Gastrocnemius medialis (tissue), 4 donors: ENCODE data around the gene ACVR1C. TPM values are rescaled to one million over a fixed set of nuclear protein-coding genes. Genes with fewer than 3 reads are reported as not detected.

Experiments used
- ATAC-seq, 2 donors: fragments of 150-250 bp; one replicate each; pipeline ENCODE4 v1.9.1; 2016
- DNase-seq, 2 donors: peaks; one replicate each; pipeline ENCODE4 v3.0.0-alpha.2; 2019
- H3K27ac ChIP-seq, 4 donors: fragments of 200-600 bp; sonication (generic); 1 replicate in 1 of 4; 2 replicates in 3 of 4; pipeline ENCODE4 v1.5.1; 2016 to 2018; ENCODE audit warnings: mild to moderate bottlenecking in 2 of 4, moderate library complexity in 1 of 4
- H3K27me3 ChIP-seq, 3 donors: fragments of 200-600 bp; sonication (generic) in 2 of 3; 1 replicate in 1 of 3; 2 replicates in 2 of 3; pipeline versions ENCODE4 v1.5.1 to v1.6.0; 2016 to 2019; ENCODE audit warnings: mild to moderate bottlenecking in 1 of 3, moderate library complexity in 1 of 3
- H3K36me3 ChIP-seq, 2 donors: fragments of 200-600 bp; sonication (generic) in 1 of 2; one replicate each; pipeline ENCODE4 v1.5.1; 2017 to 2018
- H3K4me1 ChIP-seq, 2 donors: fragments of 200-600 bp; sonication (generic) in 1 of 2; one replicate each; pipeline ENCODE4 v1.5.1; 2016 to 2017; ENCODE audit warnings: mild to moderate bottlenecking in 2 of 2
- H3K4me3 ChIP-seq, 4 donors: fragments of 200-600 bp; sonication (generic) in 3 of 4; 1 replicate in 1 of 4; 2 replicates in 3 of 4; pipeline ENCODE4 v1.5.1; 2016 to 2019; ENCODE audit warnings: mild to moderate bottlenecking in 2 of 4
- H3K9me3 ChIP-seq, 3 donors: fragments of 200-600 bp; sonication (generic) in 2 of 3; 1 replicate in 1 of 3; 2 replicates in 2 of 3; pipeline ENCODE4 v1.5.1; 2016 to 2019
- CTCF ChIP-seq, 5 experiments: fragments of 450-650 bp in 3 of 5; fragments of 200-600 bp in 2 of 5; sonication (generic) in 2 of 5; IDR thresholded peaks in 4 of 5; conservative IDR thresholded peaks in 1 of 5; 1 replicate in 4 of 5; 2 replicates in 1 of 5; pipeline ENCODE4 v1.5.1; 2016 to 2019; ENCODE audit warnings: antibody characterized with exemption in 5 of 5, mild to moderate bottlenecking in 3 of 5, moderate library complexity in 3 of 5
- POLR2A ChIP-seq, 2 donors: fragments of 450-650 bp; IDR thresholded peaks; one replicate each; pipeline ENCODE4 v1.6.1; 2017; ENCODE audit warnings: antibody characterized with exemption in 2 of 2, mild to moderate bottlenecking in 2 of 2, moderate library complexity in 2 of 2
- in situ Hi-C, 4 donors: fragments of 200-750 bp; cut with MboI; loops; one replicate each; pipeline versions ENCODE4 v1.15.0 to v1.8.0; 2017; ENCODE audit warnings: low sequenced_read_pairs in 4 of 4
- intact Hi-C: fragments of 100-400 bp; cut with DNase I; formaldehyde crosslinking; loops from one replicate; pipeline ENCODE4 v1.15.1; 2023; ENCODE audit warnings: low total_unique reads
- total RNA-seq, 4 donors: library from RNA; depleted of rRNA; stranded (reverse); fragments of >200 nt; gene quantifications; one replicate each; pipeline versions ENCODE4 v1.1.0 to v1.2.3, GENCODE V29; 2016

The ACVR1C gene
- total RNA-seq, 4 donors from 2014 or later: 0.46 to 2.1 (median 0.90) TPM

GRCh38 chr2:157559061-157559460 is 69.6 kb downstream of the ACVR1C start:
- TF ChIP-seq CTCF (IDR thresholded peaks at IDR 0.05 in 4 of 5, conservative IDR thresholded peaks at IDR 0.05 in 1 of 5) (no peak), POLR2A (IDR thresholded peaks at IDR 0.05) (no peak)
- no peak for ATAC-seq
- in situ Hi-C loops: no loop called here

GRCh38 chr2:157557770-157558169 is 70.9 kb downstream of the ACVR1C start:
- DNase-seq (no peak), ATAC-seq (no peak)
- intact Hi-C loops (no loop called here), in situ Hi-C loops (no loop called here)
- Histone ChIP-seq H3K4me1 (no peaks in the 10 kb centered on the region), H3K27me3 (no peaks in the 10 kb centered on the region), H3K4me3 (no peak overlapping the region), H3K9me3 (no peaks in the 10 kb centered on the region), H3K36me3 (no peaks in the 10 kb centered on the region), H3K27ac (no peak overlapping the region)
- TF ChIP-seq POLR2A (IDR thresholded peaks at IDR 0.05): no peak
- no peak for TF ChIP-seq CTCF (IDR thresholded peaks at IDR 0.05 in 4 of 5, conservative IDR thresholded peaks at IDR 0.05 in 1 of 5)

More at GRCh38 chr2:157559061-157559460, 69.6 kb downstream of the ACVR1C start:
- Histone ChIP-seq H3K27me3 (no peaks in the 10 kb centered on the region), H3K27ac (no peak overlapping the region), H3K4me3 (no peak overlapping the region), H3K36me3 (no peaks in the 10 kb centered on the region), H3K4me1 (no peaks in the 10 kb centered on the region), H3K9me3 (no peaks in the 10 kb centered on the region)
- intact Hi-C loops: no loop called here
- DNase-seq: no peak

GRCh38 chr2:157540102-157540501 is 88.6 kb downstream of the ACVR1C start:
- in situ Hi-C loops (no loop called here), intact Hi-C loops (no loop called here)
- no peak for ATAC-seq
- Histone ChIP-seq H3K27me3 (no peaks in the 10 kb centered on the region), H3K9me3 (no peaks in the 10 kb centered on the region), H3K36me3 (no peaks in the 10 kb centered on the region), H3K4me1 (no peaks in the 10 kb centered on the region), H3K4me3 (no peak overlapping the region), H3K27ac (no peak overlapping the region)
- DNase-seq: no peak
- TF ChIP-seq POLR2A (IDR thresholded peaks at IDR 0.05): no peak
- TF ChIP-seq CTCF (IDR thresholded peaks at IDR 0.05 in 4 of 5, conservative IDR thresholded peaks at IDR 0.05 in 1 of 5): no peak

GRCh38 chr2:157538064-157538463 is 90.6 kb downstream of the ACVR1C start:
- intact Hi-C loops: no loop called here

More at GRCh38 chr2:157538064-157538463, 90.6 kb downstream of the ACVR1C start:
- ATAC-seq: no peak
- in situ Hi-C loops: no loop called here
- H3K36me3 ChIP-seq: no peaks in the 10 kb centered on the region
- H3K27ac ChIP-seq: no peak overlapping the region
- no peak for DNase-seq
- H3K4me1 ChIP-seq: no peaks in the 10 kb centered on the region
- no peaks in the 10 kb centered on the region for H3K9me3 ChIP-seq
- H3K4me3 ChIP-seq: no peak overlapping the region
- H3K27me3 ChIP-seq: no peaks in the 10 kb centered on the region
- TF ChIP-seq POLR2A (IDR thresholded peaks at IDR 0.05) (no peak), CTCF (IDR thresholded peaks at IDR 0.05 in 4 of 5, conservative IDR thresholded peaks at IDR 0.05 in 1 of 5) (no peak)
